Panc1 (cell line): Measurements from ENCODE around the gene ITPA. TPM values are rescaled to one million over a fixed set of nuclear protein-coding genes. Genes with fewer than 3 reads are reported as not detected.

Experiments
- ATAC-seq: fragments of 200-7000 bp; cut with Tn5 transposase; 2 replicates; pipeline ENCODE4 v1.9.1; 2020; ENCODE audit warnings: mild to moderate bottlenecking, moderate library complexity
- BruUV-seq: library from RNA; stranded (reverse); fragments of 400-500 nt; replicated peaks from 2 replicates; lab custom pipeline; 2021; lab: Mats Ljungman, UMichigan
- CTCF ChIA-PET: fragments of 300-600 bp; sonication (Branson Sonifier 250); formaldehyde crosslinking; loops from one replicate; lab custom pipeline; 2022; ENCODE audit warnings: antibody characterized with exemption; lab: Charles Lee
- POLR2A ChIA-PET: fragments of 300-600 bp; sonication (Branson Sonifier 250); formaldehyde crosslinking; loops from one replicate; lab custom pipeline; 2022; ENCODE audit warnings: antibody characterized with exemption; lab: Charles Lee
- DNase-seq: peaks from one replicate; pipeline ENCODE4 v3.0.0-alpha.2; 2010; ENCODE audit warnings: low read depth, low spot score
- H3K27ac ChIP-seq: 2 replicates; pipeline ENCODE4 v1.5.1; 2011; ENCODE audit warnings: mild to moderate bottlenecking, low read length, inconsistent platforms
- H3K27me3 ChIP-seq: fragments of 200-500 bp; sonication (Bioruptor generic); 2 replicates; pipeline ENCODE4 v1.6.0; 2014; ENCODE audit warnings: low read length, inconsistent platforms; ENCODE audit not compliant: control insufficient read depth, insufficient read depth
- H3K36me3 ChIP-seq: fragments of 200-500 bp; sonication (Bioruptor generic); 2 replicates; pipeline ENCODE4 v1.5.1; 2014; ENCODE audit warnings: inconsistent platforms, mild to moderate bottlenecking, low read length, moderate library complexity; ENCODE audit not compliant: control insufficient read depth, insufficient read depth
- H3K4me1 ChIP-seq: 2 replicates; pipeline ENCODE4 v1.5.1; 2011; ENCODE audit warnings: inconsistent platforms, mild to moderate bottlenecking, low read length, moderate library complexity; ENCODE audit not compliant: control insufficient read depth, insufficient read depth
- H3K4me3 ChIP-seq, 2 experiments: 2 replicates each; pipeline ENCODE4 v1.5.1; 2011 to 2012; ENCODE audit warnings: low read depth in 2 of 2, low read length in 2 of 2, mild to moderate bottlenecking in 2 of 2, inconsistent platforms in 1 of 2, moderate library complexity in 1 of 2
- H3K9me3 ChIP-seq: fragments of 200-500 bp; sonication (Bioruptor generic); 2 replicates; pipeline ENCODE4 v1.5.1; 2014; ENCODE audit warnings: low read depth, mild to moderate bottlenecking, inconsistent platforms, low read length, moderate library complexity; ENCODE audit not compliant: control insufficient read depth, insufficient read depth
- CTCF ChIP-seq: fragments of 450-650 bp; IDR thresholded peaks from 2 replicates; pipeline ENCODE4 v1.5.1; 2017; ENCODE audit warnings: mild to moderate bottlenecking
- POLR2AphosphoS5 ChIP-seq: IDR thresholded peaks from 2 replicates; pipeline ENCODE4 v1.6.1; 2012; ENCODE audit warnings: mild to moderate bottlenecking, low read depth, low read length, moderate library complexity
- REST ChIP-seq, 2 experiments: IDR thresholded peaks; 2 replicates each; pipeline ENCODE4 v1.6.1; 2011 to 2012; ENCODE audit warnings: low read depth in 2 of 2, control low read depth in 1 of 2, low read length in 1 of 2, mild to moderate bottlenecking in 1 of 2, moderate library complexity in 1 of 2; ENCODE audit not compliant: insufficient read depth in 1 of 2
- SIN3A ChIP-seq: IDR thresholded peaks from 2 replicates; pipeline ENCODE4 v1.6.1; 2012; ENCODE audit warnings: low read depth, mild to moderate bottlenecking, low read length, moderate library complexity, borderline replicate concordance; ENCODE audit not compliant: insufficient read depth
- TCF7L2 ChIP-seq: IDR thresholded peaks from 2 replicates; pipeline ENCODE4 v1.6.1; 2011; ENCODE audit warnings: mild to moderate bottlenecking, low read depth, low read length, inconsistent platforms
- in situ Hi-C: cut with HindIII; loops from 2 replicates; pipeline ENCODE4 v1.10.0; 2016; ENCODE audit warnings: low sequenced_read_pairs, low pct_unique_long_range_greater_than_20kb
- intact Hi-C: fragments of 100-400 bp; cut with micrococcal nuclease; formaldehyde crosslinking; loops from one replicate; pipeline ENCODE4 v1.10.0; 2022; ENCODE audit not compliant: unreplicated experiment
- total RNA-seq: library from RNA; stranded (reverse); gene quantifications from one replicate; pipeline ENCODE4 v1.2.1, GENCODE V29; 2021; ENCODE audit not compliant: unreplicated experiment

Gene ITPA
- total RNA-seq, 1 experiment from 2014 or later, result 107 TPM

GRCh38 chr20:3172126-3172932 lies 37.0 kb upstream of the ITPA start:
- H3K4me1 ChIP-seq, result peaks cover 14% of the 10 kb centered on the region
- ATAC-seq (no peak), DNase-seq (no peak)
- POLR2A ChIA-PET, result no interaction called here
- CTCF ChIA-PET, result interaction anchor here (0.6 kb wide), 1 partner anchor 9 kb away, joined by 3 read pairs; no protein-coding TSS in a partner anchor
- no peaks in the 10 kb centered on the region for H3K9me3 ChIP-seq
- no peaks in the 10 kb centered on the region for H3K36me3 ChIP-seq
- H3K4me3 ChIP-seq, result peak overlapping the region; percentile 81 to 92; a peak in 3 of 4 replicates
- intact Hi-C loops (no loop called here), in situ Hi-C loops (no loop called here)
- BruUV-seq, result no TSS peak
- H3K27me3 ChIP-seq, result no peaks in the 10 kb centered on the region
- no peak for TF ChIP-seq TCF7L2
- no peak for TF ChIP-seq POLR2AphosphoS5
- no peak for TF ChIP-seq SIN3A
- no peak for TF ChIP-seq CTCF
- TF ChIP-seq REST (IDR thresholded peaks at IDR 0.05; ENCODE audit: insufficient read depth in 1 of 2, low read depth in 2 of 2, low read length in 1 of 2), result no peak
- no peak overlapping the region for H3K27ac ChIP-seq

DNA sequence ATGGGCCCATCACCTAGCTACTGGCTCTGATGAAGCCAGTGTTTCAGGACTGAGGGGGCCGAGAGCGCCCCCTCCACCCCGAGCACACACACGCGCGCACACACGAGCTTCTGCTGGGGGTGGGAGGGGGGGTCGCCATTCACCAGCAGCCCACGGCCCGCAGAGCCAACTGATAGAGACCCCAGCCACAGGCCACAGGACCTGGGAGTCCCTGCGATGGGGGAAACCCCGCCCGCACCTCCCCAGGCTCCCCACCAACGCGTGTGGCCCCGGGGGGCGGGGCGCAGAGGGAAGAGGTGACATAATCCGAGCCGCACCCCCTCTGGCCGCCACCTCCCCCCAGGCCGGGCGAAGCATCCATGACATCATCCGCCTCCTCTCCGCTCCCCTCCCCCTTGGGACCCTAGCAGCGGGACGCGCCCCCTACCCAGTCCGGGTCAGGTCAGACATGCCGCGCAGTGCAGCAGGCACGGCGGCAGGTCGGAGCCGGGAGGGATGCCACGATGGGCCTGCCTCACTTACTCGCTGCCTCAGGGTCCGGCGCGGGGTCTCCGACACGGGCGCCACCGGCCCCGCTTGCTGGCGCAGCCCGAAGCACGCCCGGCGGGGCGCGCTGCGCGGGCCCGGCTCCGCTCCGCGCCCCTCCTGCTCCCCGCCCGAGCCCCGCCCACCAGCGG lies 36.2 kb upstream of the ITPA start, which contains the start of gene LZTS3:
Gene LZTS3 (minus strand): TSS at position 617 of the 677 bp plus-strand sequence. CDS start 6,386 bp downstream, outside the sequence.
- no peaks in the 10 kb centered on the region for H3K9me3 ChIP-seq
- H3K36me3 ChIP-seq, result no peaks in the 10 kb centered on the region
- no TSS peak for BruUV-seq
- in situ Hi-C loops, result no loop called here
- ChIA-PET POLR2A (no interaction called here), CTCF (interaction anchor here (0.6 to 0.7 kb wide), 2 partner anchors 10 to 76 kb away, joined by 3 to 4 read pairs; no protein-coding TSS in a partner anchor)
- peak; percentile 72 for ATAC-seq
- peak within 1 kb of the TSS; percentile 81 for H3K27ac ChIP-seq
- DNase-seq, result no peak
- no peaks in the 10 kb centered on the region for H3K27me3 ChIP-seq
- peaks cover 14% of the 10 kb centered on the region for H3K4me1 ChIP-seq
- intact Hi-C loops, result no loop called here
- no peak for TF ChIP-seq CTCF
- no peak for TF ChIP-seq REST (IDR thresholded peaks at IDR 0.05; ENCODE audit: insufficient read depth in 1 of 2, low read depth in 2 of 2, low read length in 1 of 2)
- TF ChIP-seq POLR2AphosphoS5, result no peak
- no peak for TF ChIP-seq TCF7L2
- no peak for TF ChIP-seq SIN3A
- peak within 1 kb of the TSS; percentile 81 to 92 for H3K4me3 ChIP-seq
